Smooth muscle cell of the coronary artery (primary cell): ENCODE results near the gene LY6G5B. TPM values are rescaled to one million over a fixed set of nuclear protein-coding genes. Genes with fewer than 3 reads are reported as not detected.

ENCODE experiments used
- total RNA-seq: library from RNA; depleted of rRNA; stranded (reverse); fragments of >200 nt; gene quantifications from 2 replicates; pipeline ENCODE4 v1.2.3, GENCODE V29; 2014; ENCODE audit warnings: low replicate concordance

LY6G5B gene
- total RNA-seq, 1 donor from 2014 or later: 2.2 TPM

Other genes starting within 250 kb of the LY6G5B start
- gene MICB, start 171.8 kb upstream of the LY6G5B start, total RNA-seq: 5.5 and 8.8 TPM in 2 replicates
- gene MCCD1, start 141.0 kb upstream of the LY6G5B start, total RNA-seq: not detected in 2 replicates
- 238 and 398 TPM in 2 replicates for gene DDX39B, start 128.0 kb upstream of the LY6G5B start, total RNA-seq
- 2.6 and 6.0 TPM in 2 replicates for gene ATP6V1G2, start 123.4 kb upstream of the LY6G5B start, total RNA-seq
- gene NFKBIL1, start 122.4 kb upstream of the LY6G5B start, total RNA-seq: 26.1 and 28.2 TPM in 2 replicates
- gene LTA, start 97.7 kb upstream of the LY6G5B start, total RNA-seq: not detected in 2 replicates
- not detected in 2 replicates for gene TNF, start 94.4 kb upstream of the LY6G5B start, total RNA-seq
- not detected in 2 replicates for gene LTB, start 87.6 kb upstream of the LY6G5B start, total RNA-seq
- 0.30 TPM in 1 of 2 replicates, not detected in the other for gene LST1, start 83.7 kb upstream of the LY6G5B start, total RNA-seq
- not detected in 2 replicates for gene NCR3, start 77.0 kb upstream of the LY6G5B start, total RNA-seq
- gene AIF1, start 54.7 kb upstream of the LY6G5B start, total RNA-seq: not detected in 2 replicates
- gene PRRC2A, start 49.3 kb upstream of the LY6G5B start, total RNA-seq: 13.9 and 24.8 TPM in 2 replicates
- gene BAG6, start 17.3 kb upstream of the LY6G5B start, total RNA-seq: 54.9 and 100 TPM in 2 replicates
- 0.70 and 1.5 TPM in 2 replicates for gene APOM, start 14.1 kb upstream of the LY6G5B start, total RNA-seq
- gene C6orf47, start 9.2 kb upstream of the LY6G5B start, total RNA-seq: 16.6 and 18.2 TPM in 2 replicates
- gene GPANK1, start 5.0 kb upstream of the LY6G5B start, total RNA-seq: 6.1 and 13.6 TPM in 2 replicates
- 71.1 and 94.1 TPM in 2 replicates for gene CSNK2B, start 3.9 kb upstream of the LY6G5B start, total RNA-seq
- gene LY6G5C, start 11.1 kb downstream of the LY6G5B start, total RNA-seq: 0.15 TPM in 1 of 2 replicates, not detected in the other
- 51.3 and 104 TPM in 2 replicates for gene ABHD16A, start 33.3 kb downstream of the LY6G5B start, total RNA-seq
- not detected in 2 replicates for gene LY6G6F, start 36.9 kb downstream of the LY6G5B start, total RNA-seq
- not detected in 2 replicates for gene LY6G6D, start 45.4 kb downstream of the LY6G5B start, total RNA-seq
- gene LY6G6C, start 51.8 kb downstream of the LY6G5B start, total RNA-seq: not detected in 2 replicates
- gene MPIG6B, start 53.4 kb downstream of the LY6G5B start, total RNA-seq: not detected in 2 replicates
- 108 and 116 TPM in 2 replicates for gene DDAH2, start 59.3 kb downstream of the LY6G5B start, total RNA-seq
- 395 and 679 TPM in 2 replicates for gene CLIC1, start 66.6 kb downstream of the LY6G5B start, total RNA-seq
- gene MSH5, start 70.0 kb downstream of the LY6G5B start, total RNA-seq: 2.5 and 4.0 TPM in 2 replicates
- gene SAPCD1, start 92.7 kb downstream of the LY6G5B start, total RNA-seq: 0.53 and 0.70 TPM in 2 replicates
- 0.15 and 0.23 TPM in 2 replicates for gene VWA7, start 107.4 kb downstream of the LY6G5B start, total RNA-seq
- gene VARS1, start 125.8 kb downstream of the LY6G5B start, total RNA-seq: 37.9 and 59.7 TPM in 2 replicates
- 24.6 and 27.8 TPM in 2 replicates for gene LSM2, start 137.0 kb downstream of the LY6G5B start, total RNA-seq
- gene HSPA1L, start 145.3 kb downstream of the LY6G5B start, total RNA-seq: 0.98 and 4.1 TPM in 2 replicates
- gene HSPA1A, start 145.6 kb downstream of the LY6G5B start, total RNA-seq: 47.1 and 396 TPM in 2 replicates
- gene HSPA1B, start 157.8 kb downstream of the LY6G5B start, total RNA-seq: 66.7 and 494 TPM in 2 replicates
- gene NEU1, start 192.8 kb downstream of the LY6G5B start, total RNA-seq: 54.9 and 72.8 TPM in 2 replicates
- not detected in 2 replicates for gene SLC44A4, start 209.0 kb downstream of the LY6G5B start, total RNA-seq
- 41.5 and 175 TPM in 2 replicates for gene EHMT2, start 227.7 kb downstream of the LY6G5B start, total RNA-seq
- 6.2 and 12.4 TPM in 2 replicates for gene ZBTB12, start 232.1 kb downstream of the LY6G5B start, total RNA-seq